ENCODE results near the gene BTNL2.

The BTNL2 gene

DNA sequence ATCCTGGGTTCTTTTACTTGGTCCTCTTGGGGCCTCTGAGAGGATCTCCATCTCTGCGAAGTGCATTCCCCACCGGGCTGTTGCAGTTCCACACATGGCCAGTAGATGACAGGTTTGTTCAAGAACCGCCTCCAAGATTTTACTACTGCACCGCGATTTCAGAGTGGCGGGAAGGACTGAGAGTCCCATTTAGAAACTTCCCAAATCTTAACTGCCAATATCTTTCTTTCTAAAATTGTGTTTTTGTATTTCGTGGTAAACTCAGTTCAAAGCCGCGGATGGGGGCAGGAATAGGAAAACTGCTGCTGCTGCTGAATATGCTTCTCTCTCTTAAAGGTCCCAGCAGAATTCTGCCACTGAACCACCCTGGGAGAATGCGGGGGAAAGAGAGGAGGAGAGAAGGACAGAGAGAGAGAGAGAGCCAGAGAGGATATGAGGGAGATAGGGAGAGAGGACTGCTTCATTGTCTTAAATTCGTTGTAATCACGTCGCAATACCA is 8.6 kb upstream of the BTNL2 start:
- peak; percentile 74 for DNase-seq (ENCODE audit: low spot score)
- no peak overlapping the region for H2BK15ac ChIP-seq (ENCODE audit: low read length)
- H2AFZ ChIP-seq (ENCODE audit: low read length) = peak overlapping the region; percentile 58
- H3K9me3 ChIP-seq (replicated peaks in 1 of 2; ENCODE audit: control insufficient read depth in 2 of 2, insufficient read depth in 1 of 2, low read depth in 1 of 2, low read length in 2 of 2) = no peaks in the 10 kb centered on the region
- no peak overlapping the region for H3K27ac ChIP-seq (replicated peaks; ENCODE audit: low read length)
- H2AK5ac ChIP-seq (ENCODE audit: low read depth, low read length) = no peak overlapping the region
- no peak overlapping the region for H4K91ac ChIP-seq (ENCODE audit: low read depth, low read length, poor library complexity)
- no peak overlapping the region for H2BK5ac ChIP-seq (ENCODE audit: low read length)
- no peak overlapping the region for H3K14ac ChIP-seq (ENCODE audit: low read length)
- no peak overlapping the region for H3K4me2 ChIP-seq (ENCODE audit: insufficient read depth, low read length, poor library complexity, severe bottlenecking)
- no CpG with 5 or more reads among the region's 13 CpGs for WGBS, 2 donors (ENCODE audit: extremely low coverage in 2 of 2, insufficient read length in 2 of 2, insufficient replicate concordance in 1 of 2)
- H3K4me3 ChIP-seq (ENCODE audit: low read length in 2 of 2) = no peak overlapping the region
- H3K79me1 ChIP-seq (ENCODE audit: low read depth, low read length) = no peaks in the 10 kb centered on the region
- no peaks in the 10 kb centered on the region for H3K36me3 ChIP-seq (replicated peaks in 1 of 2; ENCODE audit: control insufficient read depth in 2 of 2, insufficient read depth in 2 of 2, low read length in 2 of 2)
- no peak overlapping the region for H4K8ac ChIP-seq (ENCODE audit: low read depth, low read length)
- H2BK120ac ChIP-seq (ENCODE audit: low read depth, low read length) = no peak overlapping the region
- H3K4ac ChIP-seq (ENCODE audit: low read length) = no peak overlapping the region
- H3K4me1 ChIP-seq (ENCODE audit: control insufficient read depth in 2 of 2, insufficient read depth in 1 of 2, low read depth in 1 of 2, low read length in 2 of 2) = no peaks in the 10 kb centered on the region
- H3K27me3 ChIP-seq (ENCODE audit: control insufficient read depth in 3 of 3, insufficient read depth in 3 of 3, low read depth in 1 of 3, low read length in 3 of 3) = peaks cover 0 to 7% (median 0%) of the 10 kb centered on the region in 3 experiments
- H3K23ac ChIP-seq (ENCODE audit: low read depth, low read length, poor library complexity) = no peak overlapping the region
- H3K18ac ChIP-seq (ENCODE audit: low read length) = no peak overlapping the region
- no peak overlapping the region for H2BK12ac ChIP-seq (ENCODE audit: low read length)
- H3K9ac ChIP-seq (ENCODE audit: low read depth, low read length, poor library complexity) = no peak overlapping the region

DNA sequence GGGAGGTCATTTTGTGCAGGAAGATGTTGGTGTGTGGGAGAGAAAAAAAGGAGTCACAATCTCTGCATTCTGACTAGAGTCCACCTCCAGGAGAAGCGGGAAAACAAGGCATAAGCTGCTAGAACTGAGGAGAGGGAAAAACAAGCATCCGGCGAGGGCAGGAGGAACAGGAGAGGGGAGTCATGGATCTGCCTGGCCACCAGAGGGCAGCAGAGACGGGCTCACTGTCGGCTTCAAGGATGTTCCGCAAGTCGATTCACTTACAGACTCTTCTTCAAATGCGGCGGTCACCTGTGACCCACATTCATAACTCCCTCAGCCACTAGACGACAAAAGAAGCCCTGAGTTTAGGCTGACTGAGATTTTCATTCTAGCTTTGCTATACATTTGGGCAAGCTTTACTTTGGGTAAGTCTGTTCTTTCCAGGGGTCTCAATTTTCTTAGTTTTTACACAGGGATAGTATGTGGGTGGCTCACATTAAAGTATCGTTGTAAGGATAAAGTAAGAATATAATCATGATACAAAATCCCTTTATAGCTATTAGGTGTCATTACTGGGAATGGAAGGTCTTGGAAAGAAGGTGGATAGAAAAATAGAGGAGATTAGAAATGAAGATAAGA is 6.6 kb upstream of the BTNL2 start:
- no peak overlapping the region for H3K4me2 ChIP-seq (ENCODE audit: insufficient read depth, low read length, poor library complexity, severe bottlenecking)
- no peaks in the 10 kb centered on the region for H3K4me1 ChIP-seq (ENCODE audit: control insufficient read depth in 2 of 2, insufficient read depth in 1 of 2, low read depth in 1 of 2, low read length in 2 of 2)
- H3K4ac ChIP-seq (ENCODE audit: low read length) = no peak overlapping the region
- peak; percentile 73 for DNase-seq (ENCODE audit: low spot score)
- WGBS, 2 donors (ENCODE audit: extremely low coverage in 2 of 2, insufficient read length in 2 of 2, insufficient replicate concordance in 1 of 2) = no CpG with 5 or more reads among the region's 11 CpGs
- H4K91ac ChIP-seq (ENCODE audit: low read depth, low read length, poor library complexity) = no peak overlapping the region
- no peak overlapping the region for H3K14ac ChIP-seq (ENCODE audit: low read length)
- no peak overlapping the region for H3K4me3 ChIP-seq (ENCODE audit: low read length in 2 of 2)
- no peak overlapping the region for H4K8ac ChIP-seq (ENCODE audit: low read depth, low read length)
- H3K9ac ChIP-seq (ENCODE audit: low read depth, low read length, poor library complexity) = no peak overlapping the region
- no peak overlapping the region for H2AK5ac ChIP-seq (ENCODE audit: low read depth, low read length)
- H2BK120ac ChIP-seq (ENCODE audit: low read depth, low read length) = no peak overlapping the region
- H3K36me3 ChIP-seq (replicated peaks in 1 of 2; ENCODE audit: control insufficient read depth in 2 of 2, insufficient read depth in 2 of 2, low read length in 2 of 2) = no peaks in the 10 kb centered on the region
- no peak overlapping the region for H2BK12ac ChIP-seq (ENCODE audit: low read length)
- H2BK5ac ChIP-seq (ENCODE audit: low read length) = no peak overlapping the region
- peaks cover 0 to 7% (median 0%) of the 10 kb centered on the region in 3 experiments for H3K27me3 ChIP-seq (ENCODE audit: control insufficient read depth in 3 of 3, insufficient read depth in 3 of 3, low read depth in 1 of 3, low read length in 3 of 3)
- no peaks in the 10 kb centered on the region for H3K79me1 ChIP-seq (ENCODE audit: low read depth, low read length)
- no peak overlapping the region for H3K18ac ChIP-seq (ENCODE audit: low read length)
- H3K9me3 ChIP-seq (replicated peaks in 1 of 2; ENCODE audit: control insufficient read depth in 2 of 2, insufficient read depth in 1 of 2, low read depth in 1 of 2, low read length in 2 of 2) = no peaks in the 10 kb centered on the region
- no peak overlapping the region for H3K27ac ChIP-seq (replicated peaks; ENCODE audit: low read length)
- H2BK15ac ChIP-seq (ENCODE audit: low read length) = no peak overlapping the region
- no peak overlapping the region for H3K23ac ChIP-seq (ENCODE audit: low read depth, low read length, poor library complexity)
- no peak overlapping the region for H2AFZ ChIP-seq (ENCODE audit: low read length)

DNA sequence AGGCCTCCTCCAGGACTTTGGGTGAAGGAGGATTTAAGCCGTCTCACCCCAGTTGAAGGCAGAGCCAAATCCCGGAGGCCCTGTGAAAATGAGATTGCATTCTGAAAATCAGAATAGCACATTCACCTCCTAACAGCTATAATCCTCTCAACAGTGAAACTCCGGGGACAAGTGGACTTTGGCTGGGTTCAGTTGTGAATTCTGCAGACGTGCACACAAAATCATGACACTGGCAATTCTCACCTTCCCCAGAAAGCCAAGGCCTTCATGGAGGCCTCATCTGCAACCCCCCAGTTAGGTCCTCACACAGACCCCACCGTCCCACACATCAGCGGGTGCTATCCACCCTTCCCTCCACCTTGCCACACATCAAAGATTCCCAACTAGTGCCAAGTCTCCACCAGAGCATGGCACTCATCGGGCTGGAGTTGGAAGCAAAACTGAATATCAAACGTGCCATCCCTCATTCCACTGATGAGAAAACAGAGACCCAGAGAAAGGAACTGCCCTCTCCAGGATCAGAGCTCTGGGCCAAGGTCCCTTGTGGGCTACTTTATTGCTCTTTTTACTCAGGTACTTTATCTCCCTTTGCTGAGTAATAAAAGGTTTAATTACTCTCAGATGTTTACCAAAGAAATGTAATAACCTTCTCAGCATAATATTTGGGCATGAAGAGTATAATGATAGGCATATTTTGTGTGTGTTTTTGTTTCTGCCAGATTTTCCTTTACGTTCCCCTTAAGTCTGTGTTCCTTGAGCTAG is 4.8 kb upstream of the BTNL2 start:
- no peak overlapping the region for H4K91ac ChIP-seq (ENCODE audit: low read depth, low read length, poor library complexity)
- no peaks in the 10 kb centered on the region for H3K36me3 ChIP-seq (replicated peaks in 1 of 2; ENCODE audit: control insufficient read depth in 2 of 2, insufficient read depth in 2 of 2, low read length in 2 of 2)
- no peak overlapping the region for H4K8ac ChIP-seq (ENCODE audit: low read depth, low read length)
- H3K9me3 ChIP-seq (replicated peaks in 1 of 2; ENCODE audit: control insufficient read depth in 2 of 2, insufficient read depth in 1 of 2, low read depth in 1 of 2, low read length in 2 of 2) = no peaks in the 10 kb centered on the region
- no peak overlapping the region for H3K18ac ChIP-seq (ENCODE audit: low read length)
- no CpG with 5 or more reads among the region's 9 CpGs for WGBS, 2 donors (ENCODE audit: extremely low coverage in 2 of 2, insufficient read length in 2 of 2, insufficient replicate concordance in 1 of 2)
- H3K4me2 ChIP-seq (ENCODE audit: insufficient read depth, low read length, poor library complexity, severe bottlenecking) = no peak overlapping the region
- no peak overlapping the region for H2BK12ac ChIP-seq (ENCODE audit: low read length)
- no peak overlapping the region for H2AFZ ChIP-seq (ENCODE audit: low read length)
- no peak overlapping the region for H3K23ac ChIP-seq (ENCODE audit: low read depth, low read length, poor library complexity)
- H2AK5ac ChIP-seq (ENCODE audit: low read depth, low read length) = no peak overlapping the region
- peaks cover 0 to 3% of the 10 kb centered on the region in 2 donors for H3K4me1 ChIP-seq (ENCODE audit: control insufficient read depth in 2 of 2, insufficient read depth in 1 of 2, low read depth in 1 of 2, low read length in 2 of 2)
- no peak overlapping the region for H3K4ac ChIP-seq (ENCODE audit: low read length)
- no peak overlapping the region for H3K14ac ChIP-seq (ENCODE audit: low read length)
- H3K4me3 ChIP-seq (ENCODE audit: low read length in 2 of 2) = no peak overlapping the region
- no peak overlapping the region for H3K27ac ChIP-seq (replicated peaks; ENCODE audit: low read length)
- H3K79me1 ChIP-seq (ENCODE audit: low read depth, low read length) = no peaks in the 10 kb centered on the region
- H3K9ac ChIP-seq (ENCODE audit: low read depth, low read length, poor library complexity) = no peak overlapping the region
- H3K27me3 ChIP-seq (ENCODE audit: control insufficient read depth in 3 of 3, insufficient read depth in 3 of 3, low read depth in 1 of 3, low read length in 3 of 3) = peaks cover 0 to 12% (median 0%) of the 10 kb centered on the region in 3 experiments
- no peak overlapping the region for H2BK120ac ChIP-seq (ENCODE audit: low read depth, low read length)
- no peak for DNase-seq (ENCODE audit: low spot score)
- no peak overlapping the region for H2BK5ac ChIP-seq (ENCODE audit: low read length)
- no peak overlapping the region for H2BK15ac ChIP-seq (ENCODE audit: low read length)

DNA sequence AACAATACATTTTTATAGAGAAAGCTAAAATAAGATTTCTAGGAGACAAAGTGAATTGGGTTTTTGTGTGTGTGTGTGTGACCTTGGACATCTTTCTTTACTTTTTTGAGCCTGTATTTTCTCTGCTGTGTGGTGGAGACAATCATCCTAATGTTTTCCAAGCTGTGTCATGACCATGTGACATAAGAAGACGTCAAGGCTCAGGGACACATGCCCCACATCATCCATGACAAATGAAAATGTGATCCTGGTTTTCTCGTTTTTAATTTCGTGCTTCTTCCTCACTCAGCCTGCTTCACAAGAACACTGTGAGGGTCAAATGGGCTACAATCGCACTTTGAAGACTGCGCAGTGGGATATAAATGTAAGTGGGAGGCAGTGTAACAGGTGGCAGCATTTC is 3.9 kb upstream of the BTNL2 start:
- Histone ChIP-seq H3K23ac (ENCODE audit: low read depth, low read length, poor library complexity) (no peak overlapping the region), H2AFZ (ENCODE audit: low read length) (no peak overlapping the region), H3K36me3 (replicated peaks in 1 of 2; ENCODE audit: control insufficient read depth in 2 of 2, insufficient read depth in 2 of 2, low read length in 2 of 2) (no peaks in the 10 kb centered on the region), H3K4me2 (ENCODE audit: insufficient read depth, low read length, poor library complexity, severe bottlenecking) (no peak overlapping the region), H2BK5ac (ENCODE audit: low read length) (no peak overlapping the region), H3K4me3 (ENCODE audit: low read length in 2 of 2) (no peak overlapping the region), H2BK12ac (ENCODE audit: low read length) (no peak overlapping the region), H4K8ac (ENCODE audit: low read depth, low read length) (no peak overlapping the region), H3K9me3 (replicated peaks in 1 of 2; ENCODE audit: control insufficient read depth in 2 of 2, insufficient read depth in 1 of 2, low read depth in 1 of 2, low read length in 2 of 2) (no peaks in the 10 kb centered on the region), H3K14ac (ENCODE audit: low read length) (no peak overlapping the region), H3K9ac (ENCODE audit: low read depth, low read length, poor library complexity) (no peak overlapping the region), H3K27ac (replicated peaks; ENCODE audit: low read length) (no peak overlapping the region), H3K27me3 (ENCODE audit: control insufficient read depth in 3 of 3, insufficient read depth in 3 of 3, low read depth in 1 of 3, low read length in 3 of 3) (peaks cover 0 to 14% (median 0%) of the 10 kb centered on the region in 3 experiments), H3K4me1 (ENCODE audit: control insufficient read depth in 2 of 2, insufficient read depth in 1 of 2, low read depth in 1 of 2, low read length in 2 of 2) (peaks cover 0 to 3% of the 10 kb centered on the region in 2 donors), H3K18ac (ENCODE audit: low read length) (no peak overlapping the region), H3K79me1 (ENCODE audit: low read depth, low read length) (no peaks in the 10 kb centered on the region), H4K91ac (ENCODE audit: low read depth, low read length, poor library complexity) (no peak overlapping the region), H2AK5ac (ENCODE audit: low read depth, low read length) (no peak overlapping the region), H3K4ac (ENCODE audit: low read length) (no peak overlapping the region), H2BK120ac (ENCODE audit: low read depth, low read length) (no peak overlapping the region), H2BK15ac (ENCODE audit: low read length) (no peak overlapping the region)
- no CpG with 5 or more reads among the region's 5 CpGs for WGBS, 2 donors (ENCODE audit: extremely low coverage in 2 of 2, insufficient read length in 2 of 2, insufficient replicate concordance in 1 of 2)
- DNase-seq (ENCODE audit: low spot score) = no peak
